Trophoblast cell (in vitro differentiated cells and primary cell): ENCODE data around the gene CHGA.
A peak's percentile ranks its signal among the peaks of the same experiment; 100 is the strongest.

ENCODE experiments used
- DNase-seq, 2 donors: peaks; one replicate each; pipeline ENCODE4 v3.0.0-alpha.2; 2016
- H2AFZ ChIP-seq: 2 replicates; pipeline ENCODE4 v1.6.1; 2013; ENCODE audit warnings: low read length, moderate library complexity, mild to moderate bottlenecking; ENCODE audit not compliant: insufficient read depth, poor library complexity
- H2AK5ac ChIP-seq: 2 replicates; pipeline ENCODE4 v1.6.1; 2013; ENCODE audit warnings: mild to moderate bottlenecking, low read length
- H2BK120ac ChIP-seq: 2 replicates; pipeline ENCODE4 v1.6.1; 2013; ENCODE audit warnings: low read length, mild to moderate bottlenecking, moderate library complexity; ENCODE audit not compliant: insufficient read depth, poor library complexity
- H2BK12ac ChIP-seq: 2 replicates; pipeline ENCODE4 v1.6.1; 2013; ENCODE audit warnings: mild to moderate bottlenecking, low read length, moderate library complexity
- H2BK5ac ChIP-seq: 2 replicates; pipeline ENCODE4 v1.6.1; 2013; ENCODE audit warnings: low read length, low read depth, moderate library complexity, mild to moderate bottlenecking; ENCODE audit not compliant: poor library complexity
- H3K14ac ChIP-seq: 2 replicates; pipeline ENCODE4 v1.6.1; 2013; ENCODE audit warnings: mild to moderate bottlenecking, low read length
- H3K18ac ChIP-seq: 2 replicates; pipeline ENCODE4 v1.6.1; 2013; ENCODE audit warnings: mild to moderate bottlenecking, low read length
- H3K23ac ChIP-seq: 2 replicates; pipeline ENCODE4 v1.6.1; 2013; ENCODE audit warnings: low read length
- H3K27ac ChIP-seq: 2 replicates; pipeline ENCODE4 v1.5.1; 2013; ENCODE audit warnings: low read depth, mild to moderate bottlenecking, inconsistent platforms, low read length, moderate library complexity
- H3K27me3 ChIP-seq: 2 replicates; pipeline ENCODE4 v1.6.1; 2013; ENCODE audit warnings: inconsistent platforms, mild to moderate bottlenecking, low read length, moderate library complexity; ENCODE audit not compliant: insufficient read depth
- H3K36me3 ChIP-seq, 2 experiments: 1 replicate in 1 of 2; 2 replicates in 1 of 2; pipeline ENCODE4 v1.6.1; 2013; ENCODE audit warnings: low read length in 2 of 2, mild to moderate bottlenecking in 2 of 2, moderate library complexity in 1 of 2; ENCODE audit not compliant: insufficient read depth in 2 of 2, control insufficient read depth in 1 of 2
- H3K4ac ChIP-seq: 2 replicates; pipeline ENCODE4 v1.6.1; 2013; ENCODE audit warnings: low read depth, mild to moderate bottlenecking, low read length, moderate library complexity
- H3K4me1 ChIP-seq, 2 experiments: 1 replicate in 1 of 2; 2 replicates in 1 of 2; pipeline ENCODE4 v1.6.1; 2013; ENCODE audit warnings: low read length in 2 of 2, mild to moderate bottlenecking in 2 of 2, moderate library complexity in 1 of 2; ENCODE audit not compliant: insufficient read depth in 2 of 2, control insufficient read depth in 1 of 2
- H3K4me2 ChIP-seq: 2 replicates; pipeline ENCODE4 v1.6.1; 2013; ENCODE audit warnings: inconsistent platforms, mild to moderate bottlenecking, low read length, moderate library complexity
- H3K4me3 ChIP-seq: 2 replicates; pipeline ENCODE4 v1.5.1; 2013; ENCODE audit warnings: mild to moderate bottlenecking, low read depth, low read length, inconsistent platforms
- H3K79me1 ChIP-seq: one replicate; pipeline ENCODE4 v1.6.1; 2013; ENCODE audit warnings: low read length
- H3K79me2 ChIP-seq: 2 replicates; pipeline ENCODE4 v1.6.1; 2013; ENCODE audit warnings: low read length, mild to moderate bottlenecking; ENCODE audit not compliant: control insufficient read depth, insufficient read depth, poor library complexity
- H3K9ac ChIP-seq: 2 replicates; pipeline ENCODE4 v1.6.1; 2013; ENCODE audit warnings: mild to moderate bottlenecking, low read length
- H3K9me3 ChIP-seq: 2 replicates; pipeline ENCODE4 v1.6.1; 2013; ENCODE audit warnings: low read depth, mild to moderate bottlenecking, control low read depth, inconsistent platforms, low read length; ENCODE audit not compliant: insufficient read depth
- H4K12ac ChIP-seq: 2 replicates; pipeline ENCODE4 v1.6.1; 2013; ENCODE audit warnings: low read depth, mild to moderate bottlenecking, low read length, moderate library complexity
- H4K8ac ChIP-seq: 2 replicates; pipeline ENCODE4 v1.6.1; 2013; ENCODE audit warnings: low read depth, mild to moderate bottlenecking, low read length, moderate library complexity
- H4K91ac ChIP-seq: one replicate; pipeline ENCODE4 v1.6.1; 2013; ENCODE audit warnings: low read depth, mild to moderate bottlenecking, low read length, moderate library complexity
- WGBS: extraction: QIAGEN DNeasy Blood & Tissue Kit; methylation state at CpG from one replicate; pipeline ENCODE4 v1.1.7; 2013; ENCODE audit warnings: missing lambda C conversion rate; ENCODE audit not compliant: insufficient read length, insufficient coverage; ENCODE audit errors: extremely low coverage; 5-methylcytosine and 5-hydroxymethylcytosine counted together

CHGA gene

DNA sequence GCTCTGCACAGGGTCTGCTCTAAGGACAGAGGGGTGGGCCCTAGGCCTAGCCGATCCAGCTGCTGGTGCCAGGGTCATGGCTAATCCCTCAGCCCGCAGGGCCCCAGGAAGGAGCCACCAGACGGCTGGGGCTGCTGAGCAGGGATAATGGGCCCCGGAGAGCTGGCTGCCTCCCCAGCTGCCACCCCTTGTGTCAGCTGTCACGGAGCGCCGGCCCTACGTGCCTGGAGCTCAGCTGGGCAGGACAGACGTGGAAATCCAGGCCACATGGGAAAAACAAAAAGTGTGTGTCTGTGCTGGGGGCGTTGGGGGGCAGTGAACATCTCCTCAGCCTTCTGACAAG, 36.2 kb downstream of the CHGA start:
- Histone ChIP-seq H3K79me2 (peaks cover 1% of the 10 kb centered on the region), H4K8ac (no peak overlapping the region), H4K12ac (no peak overlapping the region), H3K4me2 (no peak overlapping the region), H2AK5ac (no peak overlapping the region), H4K91ac (no peak overlapping the region), H3K23ac (no peak overlapping the region), H2BK5ac (no peak overlapping the region), H2BK12ac (no peak overlapping the region), H3K36me3 (peaks cover 2 to 6% of the 10 kb centered on the region in 2 experiments), H2BK120ac (no peak overlapping the region), H3K79me1 (no peaks in the 10 kb centered on the region), H3K9me3 (peaks cover 2% of the 10 kb centered on the region), H3K14ac (no peak overlapping the region), H2AFZ (no peak overlapping the region), H3K18ac (no peak overlapping the region), H3K9ac (no peak overlapping the region), H3K4me1 (peaks cover 2 to 11% of the 10 kb centered on the region in 2 experiments), H3K27me3 (no peaks in the 10 kb centered on the region), H3K27ac (no peak overlapping the region), H3K4me3 (no peak overlapping the region), H3K4ac (no peak overlapping the region)
- no CpG with 5 or more reads among the region's 10 CpGs for WGBS
- DNase-seq = no peak

DNA sequence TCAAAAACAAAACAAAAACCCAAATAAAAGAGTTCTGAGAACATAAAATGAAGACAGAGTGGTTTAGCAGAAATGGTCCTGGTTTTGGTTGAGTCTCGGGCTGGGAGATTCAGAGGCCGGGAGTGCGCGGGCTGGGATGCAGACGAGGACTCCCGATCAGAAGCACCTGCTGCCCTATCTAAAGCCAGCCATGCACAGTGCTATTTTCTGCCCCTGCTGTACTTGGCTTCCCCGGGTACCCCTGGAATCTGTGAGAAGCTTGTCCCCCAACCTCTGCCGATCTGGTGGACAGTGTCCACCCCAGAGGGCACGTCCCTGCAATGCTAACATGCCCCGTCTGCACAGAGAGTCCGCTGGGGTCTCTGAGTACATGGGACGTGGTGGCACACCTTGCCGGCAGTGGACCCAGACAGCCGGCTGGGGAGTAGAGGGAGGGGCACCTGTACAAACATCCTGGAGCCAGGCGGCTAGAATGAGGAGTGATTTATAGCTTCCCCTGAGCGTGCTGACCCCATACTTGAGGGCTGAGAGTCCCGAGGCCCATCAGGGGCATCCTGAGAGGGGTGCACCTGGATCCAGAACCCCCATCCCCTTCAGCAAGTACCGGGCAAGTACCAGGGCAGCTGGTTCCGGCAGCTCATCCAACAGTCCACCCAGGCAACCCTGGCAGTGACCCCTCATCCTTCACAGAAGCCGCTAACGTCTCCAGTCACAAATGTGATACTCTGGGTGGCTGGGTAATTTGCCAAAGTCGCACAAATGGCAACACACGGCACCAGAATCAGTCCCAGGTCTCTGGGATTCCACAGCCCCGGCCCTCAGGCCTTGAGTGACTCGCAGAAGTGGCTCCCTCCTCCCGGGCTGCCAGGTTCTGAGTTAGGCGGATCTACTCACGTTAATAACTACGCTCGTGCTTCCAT, 37.1 kb downstream of the CHGA start:
- Histone ChIP-seq H3K36me3 (peaks cover 2 to 6% of the 10 kb centered on the region in 2 experiments), H3K79me1 (no peaks in the 10 kb centered on the region), H2AK5ac (no peak overlapping the region), H2BK5ac (no peak overlapping the region), H3K4me3 (no peak overlapping the region), H3K23ac (no peak overlapping the region), H3K18ac (no peak overlapping the region), H4K91ac (no peak overlapping the region), H2BK120ac (no peak overlapping the region), H3K9me3 (peaks cover 7% of the 10 kb centered on the region), H3K79me2 (peaks cover 1% of the 10 kb centered on the region), H4K12ac (no peak overlapping the region), H3K27me3 (no peaks in the 10 kb centered on the region), H3K4ac (no peak overlapping the region), H2BK12ac (no peak overlapping the region), H2AFZ (no peak overlapping the region), H4K8ac (no peak overlapping the region), H3K9ac (no peak overlapping the region), H3K14ac (no peak overlapping the region), H3K4me2 (no peak overlapping the region), H3K4me1 (peaks cover 2 to 11% of the 10 kb centered on the region in 2 experiments), H3K27ac (no peak overlapping the region)
- WGBS = no CpG with 5 or more reads among the region's 30 CpGs
- DNase-seq = no peak

DNA sequence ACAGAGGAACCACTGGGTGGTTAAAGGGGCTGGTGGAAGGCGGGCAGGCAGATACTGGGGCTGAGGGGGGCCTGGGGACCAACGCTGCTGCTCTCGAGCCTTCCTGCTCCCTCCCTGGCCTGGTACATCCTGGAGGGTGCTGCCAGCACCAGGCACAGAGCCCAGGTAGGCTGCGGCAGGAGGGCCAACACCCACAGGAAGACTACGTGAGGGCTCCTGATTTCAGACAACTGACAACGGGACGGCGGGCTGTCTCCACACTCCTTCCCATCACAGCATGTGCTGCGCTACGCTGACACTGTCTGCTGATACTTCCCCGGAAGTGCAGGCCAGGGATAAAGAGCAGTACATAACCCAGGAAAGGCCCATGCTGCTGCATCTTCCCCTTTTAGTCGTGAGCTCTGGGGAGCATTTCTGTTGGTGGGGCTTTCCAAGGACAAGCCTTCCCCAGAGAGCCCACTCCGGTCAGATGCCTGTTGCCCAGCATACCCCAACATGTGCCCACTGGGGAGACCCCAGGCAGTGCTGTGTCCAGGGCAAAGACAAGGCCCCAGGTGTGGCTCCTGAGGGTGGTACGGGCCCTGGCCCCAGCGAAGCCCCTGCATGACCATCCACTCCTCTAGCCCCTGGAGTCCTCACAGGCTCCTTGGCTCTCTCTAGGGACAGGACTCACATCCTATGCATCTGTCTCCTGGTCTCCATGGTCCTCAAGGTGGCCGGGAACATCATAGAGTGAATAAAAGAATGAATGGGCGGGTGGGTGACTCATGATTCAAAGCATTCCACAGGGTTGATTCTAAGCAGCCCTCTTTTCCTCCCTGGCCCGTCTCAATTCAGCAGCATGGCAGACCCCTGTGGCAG, 38.0 kb downstream of the CHGA start:
- H3K23ac ChIP-seq = no peak overlapping the region
- H4K12ac ChIP-seq = no peak overlapping the region
- no peak overlapping the region for H3K4ac ChIP-seq
- no peak overlapping the region for H2BK5ac ChIP-seq
- H3K27me3 ChIP-seq = no peaks in the 10 kb centered on the region
- H3K18ac ChIP-seq = no peak overlapping the region
- H2AFZ ChIP-seq = no peak overlapping the region
- no peak overlapping the region for H4K8ac ChIP-seq
- H3K14ac ChIP-seq = no peak overlapping the region
- H3K36me3 ChIP-seq = peaks cover 2 to 6% of the 10 kb centered on the region in 2 experiments
- H3K4me2 ChIP-seq = no peak overlapping the region
- H3K27ac ChIP-seq = no peak overlapping the region
- no peak overlapping the region for H4K91ac ChIP-seq
- no peaks in the 10 kb centered on the region for H3K79me1 ChIP-seq
- H3K9me3 ChIP-seq = peaks cover 7% of the 10 kb centered on the region
- H3K4me1 ChIP-seq = peaks cover 2 to 11% of the 10 kb centered on the region in 2 experiments
- no peak overlapping the region for H2BK120ac ChIP-seq
- H3K79me2 ChIP-seq = peaks cover 1% of the 10 kb centered on the region
- DNase-seq = no peak
- no peak overlapping the region for H2BK12ac ChIP-seq
- no peak overlapping the region for H2AK5ac ChIP-seq
- no peak overlapping the region for H3K9ac ChIP-seq
- WGBS = no CpG with 5 or more reads among the region's 18 CpGs
- peak overlapping the region; percentile 7 for H3K4me3 ChIP-seq

- Histone ChIP-seq H3K9ac (no peak overlapping the region), H3K4me2 (no peak overlapping the region), H3K36me3 (peaks cover 2 to 6% of the 10 kb centered on the region in 2 experiments), H4K12ac (no peak overlapping the region), H3K27ac (no peak overlapping the region), H2BK12ac (no peak overlapping the region), H3K4ac (no peak overlapping the region), H3K4me1 (peaks cover 2 to 11% of the 10 kb centered on the region in 2 experiments), H3K79me1 (no peaks in the 10 kb centered on the region), H3K27me3 (no peaks in the 10 kb centered on the region), H3K14ac (no peak overlapping the region), H3K23ac (no peak overlapping the region), H3K9me3 (peaks cover 7% of the 10 kb centered on the region), H3K79me2 (peaks cover 1% of the 10 kb centered on the region), H3K4me3 (no peak overlapping the region), H3K18ac (no peak overlapping the region), H2BK5ac (no peak overlapping the region), H4K91ac (no peak overlapping the region), H2AK5ac (no peak overlapping the region), H2AFZ (no peak overlapping the region), H4K8ac (no peak overlapping the region), H2BK120ac (no peak overlapping the region)
- WGBS = no CpG with 5 or more reads among the region's 7 CpGs
- DNase-seq = no peak
These were observed 38.6 kb downstream of the CHGA start for GRCh38 chr14:92961567-92961855.
